Fibroblast of pulmonary artery (primary cell): ENCODE data around the gene MDGA2.
"Not testable (repeated sequence)": the region's sequence is repeated elsewhere in the genome, so short reads cannot be mapped to it uniquely, and the experiment has no call there.

Experiments used
- DNase-seq: peaks from one replicate; pipeline ENCODE4 v3.0.0-alpha.2; 2010; ENCODE audit warnings: low read depth
- H3K4me3 ChIP-seq: replicated peaks from 2 replicates; pipeline ENCODE4 v1.5.1; 2011; ENCODE audit warnings: low read depth, mild to moderate bottlenecking, control low read depth, low read length, moderate library complexity
- TF ChIP-seq, protein P1 (sequence below): IDR thresholded peaks from 2 replicates; pipeline ENCODE4 v1.5.1; 2011; ENCODE audit warnings: mild to moderate bottlenecking, control low read depth, low read length, inconsistent platforms; ENCODE audit errors: missing control alignments

Gene MDGA2

DNA sequence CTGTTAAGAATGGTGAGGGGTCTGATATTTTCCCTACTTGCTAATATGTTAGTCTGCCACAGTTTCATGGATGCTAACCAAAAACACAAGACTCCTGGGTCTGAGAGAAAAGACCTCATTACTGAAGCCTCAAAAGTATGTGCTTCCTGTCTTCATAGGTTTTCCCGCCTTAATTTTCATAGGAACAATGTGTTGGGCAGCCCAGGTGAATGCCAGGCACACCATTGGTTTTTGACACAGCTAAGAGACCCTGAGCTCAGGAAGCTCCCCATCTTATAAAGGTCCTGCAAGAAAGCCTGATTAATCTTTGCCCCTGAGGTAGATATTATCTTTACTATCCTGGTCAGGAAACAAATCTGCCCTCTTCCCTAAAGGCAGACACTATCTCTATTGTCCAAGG lies 464.1 kb downstream of the MDGA2 start:
- H3K4me3 ChIP-seq = no peak overlapping the region
- TF ChIP-seq, protein P1, sequence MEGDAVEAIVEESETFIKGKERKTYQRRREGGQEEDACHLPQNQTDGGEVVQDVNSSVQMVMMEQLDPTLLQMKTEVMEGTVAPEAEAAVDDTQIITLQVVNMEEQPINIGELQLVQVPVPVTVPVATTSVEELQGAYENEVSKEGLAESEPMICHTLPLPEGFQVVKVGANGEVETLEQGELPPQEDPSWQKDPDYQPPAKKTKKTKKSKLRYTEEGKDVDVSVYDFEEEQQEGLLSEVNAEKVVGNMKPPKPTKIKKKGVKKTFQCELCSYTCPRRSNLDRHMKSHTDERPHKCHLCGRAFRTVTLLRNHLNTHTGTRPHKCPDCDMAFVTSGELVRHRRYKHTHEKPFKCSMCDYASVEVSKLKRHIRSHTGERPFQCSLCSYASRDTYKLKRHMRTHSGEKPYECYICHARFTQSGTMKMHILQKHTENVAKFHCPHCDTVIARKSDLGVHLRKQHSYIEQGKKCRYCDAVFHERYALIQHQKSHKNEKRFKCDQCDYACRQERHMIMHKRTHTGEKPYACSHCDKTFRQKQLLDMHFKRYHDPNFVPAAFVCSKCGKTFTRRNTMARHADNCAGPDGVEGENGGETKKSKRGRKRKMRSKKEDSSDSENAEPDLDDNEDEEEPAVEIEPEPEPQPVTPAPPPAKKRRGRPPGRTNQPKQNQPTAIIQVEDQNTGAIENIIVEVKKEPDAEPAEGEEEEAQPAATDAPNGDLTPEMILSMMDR = no peak
- DNase-seq = no peak

DNA sequence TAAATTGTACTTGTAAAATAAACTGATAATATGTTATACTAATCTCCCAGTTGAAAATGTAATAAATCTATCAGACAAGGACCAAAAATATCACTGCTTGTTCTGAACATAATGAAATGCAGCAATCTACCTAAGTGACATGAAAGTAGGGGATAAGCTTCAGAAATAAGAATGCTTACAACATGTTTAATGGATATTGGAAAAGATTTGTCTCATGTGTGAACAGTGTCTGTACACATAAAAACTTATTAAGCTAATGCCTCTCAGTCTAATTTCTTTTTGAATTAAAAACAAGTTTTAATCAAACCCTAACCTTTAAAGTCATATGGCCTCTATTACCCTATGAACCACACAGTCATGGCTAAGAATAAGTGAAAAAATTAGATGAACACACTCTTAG lies 465.3 kb downstream of the MDGA2 start:
- TF ChIP-seq, protein P1 = no peak
- no peak for DNase-seq

DNA sequence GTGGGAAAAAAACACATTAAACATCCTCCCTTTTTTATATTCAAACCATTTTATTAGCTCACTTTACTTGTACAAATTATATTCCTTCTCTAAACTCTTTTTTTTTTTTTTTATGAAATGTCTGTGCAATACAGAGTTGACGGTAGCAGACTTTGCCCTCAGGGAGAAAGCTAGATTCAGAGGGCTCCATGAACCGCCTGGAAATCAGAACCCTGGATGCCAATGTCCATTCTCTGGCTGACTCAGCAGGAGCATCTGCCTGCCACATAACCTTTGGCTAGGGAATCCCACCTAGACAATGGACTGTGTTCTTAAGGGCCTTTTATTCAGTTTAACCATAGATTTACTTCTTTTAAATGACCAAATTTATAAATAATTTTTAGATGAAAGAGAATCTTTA lies 467.0 kb downstream of the MDGA2 start:
- no peak for DNase-seq
- TF ChIP-seq, protein P1 = no peak
- H3K4me3 ChIP-seq = no peak overlapping the region

More for the DNA sequence above, 465.3 kb downstream of the MDGA2 start:
- no peak overlapping the region for H3K4me3 ChIP-seq

DNA sequence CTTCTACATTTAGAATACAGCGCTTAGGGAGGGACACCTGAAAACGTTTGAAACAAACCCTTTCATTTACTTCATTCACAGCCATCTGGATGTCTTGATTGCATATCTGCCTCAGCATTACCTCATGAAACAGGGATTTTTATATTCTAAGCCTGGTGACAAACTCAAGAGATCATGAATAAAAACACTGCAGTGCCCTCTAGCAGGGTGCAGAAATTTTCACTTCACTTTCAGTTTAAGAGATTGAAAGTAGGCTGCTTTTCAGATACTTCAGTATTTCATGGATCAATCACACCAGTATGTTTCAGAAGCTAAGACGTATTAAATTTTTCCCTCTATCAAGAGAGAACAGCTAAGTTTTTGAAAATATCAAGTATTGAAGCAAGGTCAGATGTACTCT lies 467.8 kb downstream of the MDGA2 start:
- no peak overlapping the region for H3K4me3 ChIP-seq
- TF ChIP-seq, protein P1 = no peak
- no peak for DNase-seq

DNA sequence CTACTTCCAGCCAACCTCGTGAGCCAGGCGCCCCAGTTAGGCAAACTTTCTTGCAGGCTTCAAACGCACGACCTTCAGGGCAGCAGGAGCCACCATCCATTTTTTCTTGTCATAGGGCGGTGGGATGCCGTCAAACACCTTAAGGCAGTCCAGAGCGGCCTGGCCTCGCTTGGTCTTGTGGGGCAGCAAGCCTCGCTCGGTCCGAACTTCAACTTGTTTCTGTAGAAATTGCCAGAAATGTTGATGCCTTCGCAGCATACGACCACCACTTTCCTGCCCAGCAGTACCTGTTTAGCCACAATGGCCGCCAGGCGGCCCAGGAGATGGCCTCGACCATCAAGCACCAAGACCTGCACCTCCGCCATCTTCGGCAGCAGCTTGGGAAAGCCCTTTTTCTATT lies 474.7 kb downstream of the MDGA2 start:
- TF ChIP-seq, protein P1 = no peak
- DNase-seq = no peak
- H3K4me3 ChIP-seq = no peak overlapping the region

DNA sequence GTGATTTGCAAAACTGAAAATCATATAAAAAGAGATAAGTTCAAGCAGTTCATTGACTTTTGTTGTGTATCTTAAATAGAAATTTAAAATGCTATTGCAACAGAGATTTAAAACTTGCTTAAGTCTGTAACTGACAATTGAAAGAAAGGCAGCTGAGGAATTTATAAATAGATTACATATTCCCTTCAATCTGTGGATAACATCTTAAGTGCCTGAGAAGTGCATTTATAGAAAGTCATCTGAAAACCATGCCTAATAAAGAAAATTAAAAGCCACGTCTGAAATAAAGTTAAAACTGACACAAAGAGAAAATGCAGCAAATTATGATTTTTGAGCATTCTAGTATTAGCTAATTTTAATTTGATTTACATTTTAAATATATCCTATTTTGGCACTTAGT lies 479.8 kb downstream of the MDGA2 start:
- H3K4me3 ChIP-seq = no peak overlapping the region
- DNase-seq = no peak
- TF ChIP-seq, protein P1 = no peak

DNA sequence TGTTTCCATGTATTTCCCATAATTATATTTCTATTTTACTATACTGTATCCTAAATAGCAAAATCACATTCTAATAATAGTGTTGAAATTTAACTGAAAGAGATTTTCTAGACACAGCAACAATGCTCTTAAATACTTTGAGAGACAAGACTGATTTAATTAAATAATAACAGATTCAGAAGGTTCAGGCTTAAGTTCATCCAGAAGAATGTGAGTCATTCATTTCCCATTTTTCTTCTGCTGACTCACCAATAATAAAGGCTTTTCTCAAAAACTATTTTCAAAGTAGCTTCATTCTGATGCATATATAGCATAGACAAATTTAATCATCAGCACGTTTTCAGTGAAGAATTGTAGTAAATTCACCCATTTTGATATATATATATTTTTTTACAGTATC lies 481.4 kb downstream of the MDGA2 start:
- TF ChIP-seq, protein P1 = no peak
- DNase-seq = peak; percentile 23
- no peak overlapping the region for H3K4me3 ChIP-seq

DNA sequence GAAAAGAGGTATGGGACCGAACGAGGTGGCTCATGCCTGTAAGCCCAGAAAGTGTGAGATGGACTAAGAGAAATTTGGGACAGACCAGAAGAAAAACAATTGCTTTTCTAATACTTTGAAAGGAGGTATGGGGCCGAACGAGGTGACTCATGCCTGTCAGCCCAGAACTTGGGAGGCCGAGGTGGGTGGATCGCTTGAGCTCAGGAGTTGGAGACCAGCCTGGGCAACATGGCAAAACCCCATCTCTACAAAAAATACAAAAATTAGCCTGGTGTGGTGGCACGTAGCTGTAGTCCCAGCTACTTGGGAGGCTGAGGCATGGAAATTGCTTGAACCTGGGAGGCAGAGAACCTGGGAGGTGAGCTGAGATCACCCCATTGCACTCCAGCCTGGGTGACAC lies 483.2 kb downstream of the MDGA2 start:
- not testable (repeated sequence) for H3K4me3 ChIP-seq, DNase-seq
